Measurements from ENCODE around the gene TMEM92. TPM values are rescaled to one million over a fixed set of nuclear protein-coding genes. Genes with fewer than 3 reads are reported as not detected.
A peak's percentile ranks its signal among the peaks of the same experiment; 100 is the strongest.

The TMEM92 gene
- total RNA-seq, 2 donors from 2014 or later = 34.3 to 35.8 TPM

GRCh38 chr17:50259477-50260324 lies 14.6 kb upstream of the TMEM92 start:
- Mint-ChIP-seq H3K27me3 (ENCODE audit: insufficient read depth) (peaks cover 18% of the 10 kb centered on the region), H3K4me3 (no peak overlapping the region), H3K4me1 (peaks cover 3% of the 10 kb centered on the region), H3K36me3 (ENCODE audit: low read depth) (no peaks in the 10 kb centered on the region), H3K9me3 (no peaks in the 10 kb centered on the region), H3K27ac (no peak overlapping the region)
- H3K4me3 ChIP-seq (ENCODE audit: low read length) = no peak overlapping the region
- no peaks in the 10 kb centered on the region for H3K36me3 ChIP-seq (ENCODE audit: control insufficient read depth, insufficient read depth, low read length)
- no peaks in the 10 kb centered on the region for H3K9me3 ChIP-seq (ENCODE audit: control insufficient read depth, low read length)
- WGBS, 2 experiments (ENCODE audit: insufficient coverage in 1 of 2, insufficient read length in 1 of 2) = 90 to 91% methylated on average over 12 to 19 of the region's 19 CpGs
- H3K27me3 ChIP-seq (ENCODE audit: control insufficient read depth, insufficient read depth, low read length, poor library complexity, severe bottlenecking) = no peaks in the 10 kb centered on the region
- TF ChIP-seq CTCF (conservative IDR thresholded peaks at IDR 0.05) = no peak
- no peak overlapping the region for H3K9ac ChIP-seq (ENCODE audit: extremely low read depth, low read length, poor library complexity, severe bottlenecking)
- peaks cover 9% of the 10 kb centered on the region for H3K4me1 ChIP-seq (ENCODE audit: control insufficient read depth, insufficient read depth, low read length)
- H3K27ac ChIP-seq (ENCODE audit: low read depth, low read length) = no peak overlapping the region
- peak; percentile 57 for DNase-seq

GRCh38 chr17:50260501-50260911 lies 13.8 kb upstream of the TMEM92 start:
- no peak overlapping the region for H3K27ac Mint-ChIP-seq
- no peak for DNase-seq
- TF ChIP-seq CTCF (conservative IDR thresholded peaks at IDR 0.05) = no peak

GRCh38 chr17:50261051-50261915 lies 13.0 kb upstream of the TMEM92 start:
- Mint-ChIP-seq H3K27ac (no peak overlapping the region), H3K4me3 (no peak overlapping the region), H3K4me1 (peaks cover 3% of the 10 kb centered on the region), H3K27me3 (ENCODE audit: insufficient read depth) (peaks cover 15% of the 10 kb centered on the region), H3K36me3 (ENCODE audit: low read depth) (no peaks in the 10 kb centered on the region), H3K9me3 (no peaks in the 10 kb centered on the region)
- no peak overlapping the region for H3K9ac ChIP-seq (ENCODE audit: extremely low read depth, low read length, poor library complexity, severe bottlenecking)
- no peak for DNase-seq
- TF ChIP-seq CTCF (conservative IDR thresholded peaks at IDR 0.05) = no peak
- no peak overlapping the region for H3K27ac ChIP-seq (ENCODE audit: low read depth, low read length)
- 86 to 93% methylated on average over 14 to 15 of the region's 15 CpGs for WGBS, 2 experiments (ENCODE audit: insufficient coverage in 1 of 2, insufficient read length in 1 of 2)
- peaks cover 9% of the 10 kb centered on the region for H3K4me1 ChIP-seq (ENCODE audit: control insufficient read depth, insufficient read depth, low read length)
- H3K4me3 ChIP-seq (ENCODE audit: low read length) = no peak overlapping the region
- H3K27me3 ChIP-seq (ENCODE audit: control insufficient read depth, insufficient read depth, low read length, poor library complexity, severe bottlenecking) = no peaks in the 10 kb centered on the region
- H3K9me3 ChIP-seq (ENCODE audit: control insufficient read depth, low read length) = no peaks in the 10 kb centered on the region
- no peaks in the 10 kb centered on the region for H3K36me3 ChIP-seq (ENCODE audit: control insufficient read depth, insufficient read depth, low read length)

More at GRCh38 chr17:50260501-50260911, 13.8 kb upstream of the TMEM92 start:
- Histone ChIP-seq H3K9me3 (ENCODE audit: control insufficient read depth, low read length) (no peaks in the 10 kb centered on the region), H3K9ac (ENCODE audit: extremely low read depth, low read length, poor library complexity, severe bottlenecking) (no peak overlapping the region), H3K27me3 (ENCODE audit: control insufficient read depth, insufficient read depth, low read length, poor library complexity, severe bottlenecking) (no peaks in the 10 kb centered on the region), H3K4me3 (ENCODE audit: low read length) (no peak overlapping the region), H3K4me1 (ENCODE audit: control insufficient read depth, insufficient read depth, low read length) (peaks cover 9% of the 10 kb centered on the region), H3K36me3 (ENCODE audit: control insufficient read depth, insufficient read depth, low read length) (no peaks in the 10 kb centered on the region), H3K27ac (ENCODE audit: low read depth, low read length) (no peak overlapping the region)
- WGBS, 2 experiments (ENCODE audit: insufficient coverage in 1 of 2, insufficient read length in 1 of 2) = 91 to 95% methylated on average over 3 to 6 of the region's 6 CpGs
- peaks cover 3% of the 10 kb centered on the region for H3K4me1 Mint-ChIP-seq
- peaks cover 16% of the 10 kb centered on the region for H3K27me3 Mint-ChIP-seq (ENCODE audit: insufficient read depth)
- no peaks in the 10 kb centered on the region for H3K9me3 Mint-ChIP-seq
- H3K4me3 Mint-ChIP-seq = no peak overlapping the region
- no peaks in the 10 kb centered on the region for H3K36me3 Mint-ChIP-seq (ENCODE audit: low read depth)
